CD4-positive, alpha-beta T cell treated with Interleukin-15 for 1 hour (primary cell): ENCODE results near the gene TMEM225.
"Not testable (repeated sequence)": the region's sequence is repeated elsewhere in the genome, so short reads cannot be mapped to it uniquely, and the experiment has no call there.

Source experiments
- DNase-seq: peaks from one replicate; pipeline ENCODE4 v3.0.0-alpha.2; 2020

TMEM225 gene, protein sequence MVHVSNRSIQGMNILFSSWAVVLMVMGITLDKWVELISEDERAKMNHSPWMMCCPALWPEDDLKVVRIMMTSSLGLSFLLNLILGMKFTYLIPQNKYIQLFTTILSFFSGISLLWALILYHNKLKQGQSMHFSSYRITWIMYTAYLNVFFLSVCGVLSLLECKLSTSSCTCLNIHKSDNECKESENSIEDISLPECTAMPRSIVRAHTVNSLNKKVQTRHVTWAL

DNA sequence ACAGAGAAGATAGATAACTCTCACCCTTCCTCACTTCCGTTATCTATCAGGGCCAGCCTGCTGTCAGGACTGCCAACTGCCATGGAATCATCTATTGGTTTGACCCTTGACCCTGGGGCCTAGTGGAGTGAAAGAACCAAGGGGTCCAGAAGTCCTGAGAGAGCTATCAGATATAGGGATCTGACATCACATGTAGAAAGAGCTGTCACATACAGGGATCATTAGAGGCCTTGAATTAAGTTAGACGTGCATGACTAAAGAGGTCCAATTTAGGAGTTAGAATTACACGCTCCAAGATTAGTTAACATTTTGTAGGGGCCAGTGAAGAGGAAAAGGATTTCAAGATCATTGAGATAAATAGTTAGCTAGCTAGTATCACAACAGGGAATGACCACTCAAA, at the start of gene TMEM225:
TSS of gene TMEM225 (minus strand) at position 101 of the 400 bp plus-strand sequence. CDS start 245 bp downstream, outside the sequence.
- no peak for DNase-seq

DNA sequence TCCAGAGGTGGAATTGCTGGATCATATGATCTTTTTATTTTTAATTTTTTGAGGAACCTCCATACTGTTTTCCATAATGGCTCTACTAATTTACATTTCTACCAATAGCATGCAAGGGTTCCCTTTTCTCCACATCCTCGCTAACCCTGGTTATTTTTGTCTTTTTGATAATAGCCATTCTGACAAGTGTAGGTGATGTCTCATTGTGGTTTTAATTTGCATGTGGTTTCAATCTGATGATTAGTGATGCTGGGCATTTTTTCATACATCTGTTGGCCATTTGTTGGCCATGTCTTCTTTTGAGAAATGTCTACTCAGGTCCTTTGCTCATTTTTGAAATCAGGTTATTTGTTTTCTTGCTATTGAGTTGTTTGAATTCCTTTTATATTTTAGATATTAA, 38.6 kb upstream of the TMEM225 start:
- DNase-seq = no peak

DNA sequence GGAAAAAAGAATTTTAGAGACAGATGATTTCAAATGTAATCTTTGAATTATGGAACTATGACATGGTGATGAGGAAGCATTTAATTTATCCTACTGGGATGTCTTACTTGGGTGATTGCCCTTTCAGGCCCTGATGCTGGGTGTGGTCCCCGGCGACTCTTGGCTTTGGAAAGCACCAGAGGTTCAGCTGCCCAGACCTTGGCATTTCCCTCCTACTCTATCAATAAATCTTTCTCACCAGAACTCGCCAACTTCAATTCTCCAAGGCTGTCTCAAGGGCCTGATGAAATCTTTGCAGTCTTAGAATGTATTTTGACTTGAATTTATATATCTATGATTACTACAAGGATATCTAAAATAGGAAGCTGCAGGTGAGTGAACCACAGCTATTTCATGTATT, 35.5 kb upstream of the TMEM225 start:
- no peak for DNase-seq

DNA sequence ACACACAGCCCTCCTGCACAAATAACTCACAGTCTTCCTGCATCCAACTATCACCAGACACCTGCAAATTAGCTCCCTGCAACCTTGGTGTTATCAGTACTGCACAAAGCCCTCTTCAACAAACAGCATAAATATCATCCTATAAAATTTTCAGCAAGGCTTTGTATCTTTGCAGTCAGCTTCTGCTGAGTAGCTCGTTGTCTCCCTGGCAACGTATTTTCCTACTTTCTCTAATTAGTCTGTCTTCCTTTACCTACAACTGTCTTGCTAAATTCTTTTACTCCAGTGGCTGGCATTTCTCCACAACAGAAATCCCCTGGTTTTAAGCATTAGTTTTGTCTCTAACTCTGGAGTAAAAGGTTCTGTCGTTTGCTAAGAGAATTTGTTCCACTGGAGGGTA, 20.4 kb upstream of the TMEM225 start:
- no peak for DNase-seq

DNA sequence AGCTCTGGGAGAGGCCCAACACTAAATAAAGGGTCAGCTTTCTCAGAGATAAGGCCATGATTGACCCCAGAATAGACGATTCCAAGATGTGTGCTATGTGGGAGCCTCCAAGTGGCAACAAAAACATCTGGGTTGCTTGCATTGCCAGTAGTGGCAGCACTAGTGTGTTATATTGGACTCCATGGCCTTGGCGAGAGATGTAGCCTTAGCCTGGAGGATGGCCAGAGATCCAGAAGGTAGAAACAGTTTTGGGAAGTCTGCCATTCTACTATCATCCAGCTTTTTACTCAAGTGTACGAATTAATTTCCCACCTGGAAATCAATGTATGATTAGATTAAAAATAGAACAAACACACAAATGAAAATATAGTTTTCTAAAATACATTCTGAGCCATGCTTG, 19.5 kb upstream of the TMEM225 start:
- DNase-seq = no peak

DNA sequence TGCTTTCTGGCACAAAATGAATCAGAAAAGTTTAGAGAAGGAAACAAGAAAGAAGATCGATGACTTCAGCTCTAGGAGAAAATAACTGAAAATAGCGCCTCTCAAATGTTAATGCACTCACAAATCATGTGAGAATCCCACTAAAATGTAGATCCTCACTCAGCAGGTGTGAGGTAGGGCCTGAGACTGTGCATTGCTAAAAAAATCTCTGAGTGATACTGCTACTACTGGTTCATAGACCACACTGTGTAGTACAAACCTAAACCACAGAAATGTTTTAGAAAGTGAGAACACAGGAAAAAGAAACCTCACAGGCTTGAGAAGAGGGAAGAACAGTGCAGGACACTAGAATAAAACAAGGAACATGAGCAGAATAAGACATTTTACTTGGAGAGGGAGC, 18.5 kb upstream of the TMEM225 start:
- DNase-seq = no peak

DNA sequence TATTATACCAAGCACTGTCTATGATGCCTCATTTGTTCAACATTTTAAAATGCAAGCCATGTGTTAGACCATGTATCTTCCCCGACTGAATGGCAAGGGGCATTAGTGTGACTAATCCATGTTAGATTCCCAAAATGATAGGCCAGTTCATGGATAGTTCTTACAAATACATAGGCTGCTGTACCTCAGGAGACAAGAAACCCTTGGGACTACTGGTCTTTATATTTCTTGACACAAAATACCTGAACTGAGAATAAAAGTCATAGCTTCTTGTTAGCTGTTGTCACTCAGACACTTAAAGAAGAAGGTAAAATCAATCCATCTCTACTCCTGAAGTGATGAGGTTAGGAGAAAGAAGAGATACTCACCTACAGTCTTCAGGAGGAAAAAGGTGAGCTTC, 16.4 kb upstream of the TMEM225 start, which contains the start of gene OR8D4:
TSS of gene OR8D4 (plus strand) at position 301 of the 400 bp plus-strand sequence. CDS start 4,265 bp downstream, outside the sequence.
- no peak for DNase-seq

DNA sequence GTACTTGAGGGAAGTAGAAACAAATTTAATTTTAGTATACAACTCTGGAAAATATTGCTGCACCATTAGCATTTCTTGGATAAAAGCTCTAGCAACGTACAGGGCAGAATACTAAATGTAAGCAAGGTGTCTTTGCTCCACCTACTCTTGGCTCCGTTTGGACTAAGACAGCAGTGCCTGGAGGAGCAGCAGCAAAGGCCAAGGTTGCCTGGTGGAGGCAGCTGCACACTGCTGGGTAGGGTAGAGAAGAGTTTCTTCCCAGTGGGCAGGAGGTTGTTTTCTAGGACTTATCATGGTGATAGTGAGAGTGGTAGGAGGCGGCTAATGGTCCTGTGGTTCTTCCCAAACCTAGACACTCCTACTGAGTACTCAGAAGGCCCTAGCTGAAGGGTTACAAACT, 14.3 kb upstream of the TMEM225 start:
- DNase-seq = no peak

DNA sequence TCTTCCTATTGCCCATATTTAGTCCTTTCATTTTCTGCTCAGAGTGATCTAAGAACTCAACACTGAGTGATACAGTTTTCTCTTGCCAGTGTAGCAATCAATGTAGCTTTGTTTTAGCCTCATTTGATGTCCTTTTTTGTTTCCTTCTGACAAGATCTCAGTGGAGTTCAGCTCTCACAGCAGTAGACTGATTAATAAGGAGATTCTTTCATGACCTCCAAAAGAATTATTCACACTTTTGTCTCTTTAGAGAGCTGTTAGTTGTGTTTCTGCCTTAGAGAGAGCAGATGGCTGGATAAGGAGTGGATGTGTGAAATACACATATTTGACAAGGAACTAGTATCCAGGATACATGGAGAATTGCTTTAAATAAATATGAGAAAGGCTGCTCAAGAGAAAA, 6.6 kb upstream of the TMEM225 start:
- no peak for DNase-seq

DNA sequence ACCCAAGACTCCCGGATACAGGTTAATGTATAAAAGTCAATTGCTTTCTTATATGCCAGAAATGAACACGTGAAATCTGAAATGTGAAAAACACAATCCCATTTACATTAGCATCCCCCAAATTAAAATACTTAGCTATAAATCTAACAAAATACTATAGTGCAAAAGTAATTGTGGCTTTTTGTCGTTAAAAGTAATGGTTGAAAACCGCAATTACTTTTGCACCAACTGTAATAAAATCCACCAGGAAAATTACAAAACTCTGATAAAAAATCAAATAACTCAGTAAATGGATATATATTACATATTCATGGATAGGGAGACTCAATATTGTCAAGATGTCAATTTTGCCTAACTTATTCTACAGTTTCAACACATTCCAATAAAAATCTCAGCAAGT, 4.6 kb downstream of the TMEM225 start:
- no peak for DNase-seq

DNA sequence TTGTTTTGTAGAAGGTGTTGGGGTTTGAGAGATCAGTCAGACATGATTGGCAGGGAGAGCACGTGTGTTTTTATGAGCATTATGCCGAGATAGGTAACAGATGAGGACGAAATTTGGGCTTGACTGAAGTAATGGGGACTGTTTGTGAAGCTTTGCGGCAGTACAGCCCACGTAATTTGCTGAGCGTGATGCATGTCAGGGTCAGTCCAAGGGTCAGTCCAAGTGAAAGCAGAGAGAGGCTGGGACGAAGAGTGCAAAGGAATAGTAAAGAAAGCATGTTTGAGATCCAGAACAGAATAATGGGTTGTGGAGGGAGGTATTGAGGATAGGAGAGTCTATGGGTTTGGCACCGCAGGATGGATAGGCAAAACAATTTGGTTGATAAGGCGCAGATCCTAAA, 17.7 kb downstream of the TMEM225 start:
- not testable (repeated sequence) for DNase-seq

DNA sequence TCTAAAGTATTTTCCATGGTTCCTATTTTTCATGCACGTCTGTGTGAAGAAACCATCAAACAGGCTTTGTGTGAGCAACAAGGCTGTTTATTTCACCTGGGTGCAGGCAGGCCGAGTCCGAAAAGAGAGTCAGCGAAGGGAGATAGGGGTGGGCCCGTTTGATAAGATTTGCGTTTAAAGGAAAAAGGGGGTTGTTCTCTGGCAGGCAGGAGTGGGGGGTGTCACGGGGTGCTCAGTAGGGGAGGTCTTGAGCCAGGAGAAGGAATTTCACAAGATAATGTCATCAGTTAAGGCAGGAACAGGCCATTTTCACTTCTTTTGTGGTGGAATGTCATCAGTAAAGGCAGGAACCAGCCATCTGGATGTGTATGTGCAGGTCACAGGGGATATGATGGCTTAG, 20.2 kb downstream of the TMEM225 start:
- DNase-seq = not testable (repeated sequence)

DNA sequence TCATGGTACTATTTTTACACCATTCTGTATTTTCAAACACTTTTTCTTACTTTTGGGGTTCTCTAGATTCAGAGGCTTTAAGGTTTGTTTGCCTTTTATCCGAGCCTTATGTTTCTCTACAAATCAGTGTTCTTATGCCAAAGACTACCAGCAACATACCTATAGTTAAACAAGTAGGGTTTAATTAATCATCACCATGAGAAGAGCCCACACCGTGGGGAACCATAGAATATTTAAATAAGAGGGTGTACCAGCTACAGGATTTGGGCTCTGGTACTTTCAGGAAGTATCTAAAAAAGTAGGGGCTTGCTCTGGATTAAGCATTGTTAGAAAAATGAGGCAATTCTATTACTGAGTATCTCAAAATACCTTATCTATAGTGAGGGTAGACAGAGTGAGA, 25.7 kb downstream of the TMEM225 start:
- DNase-seq = no peak

DNA sequence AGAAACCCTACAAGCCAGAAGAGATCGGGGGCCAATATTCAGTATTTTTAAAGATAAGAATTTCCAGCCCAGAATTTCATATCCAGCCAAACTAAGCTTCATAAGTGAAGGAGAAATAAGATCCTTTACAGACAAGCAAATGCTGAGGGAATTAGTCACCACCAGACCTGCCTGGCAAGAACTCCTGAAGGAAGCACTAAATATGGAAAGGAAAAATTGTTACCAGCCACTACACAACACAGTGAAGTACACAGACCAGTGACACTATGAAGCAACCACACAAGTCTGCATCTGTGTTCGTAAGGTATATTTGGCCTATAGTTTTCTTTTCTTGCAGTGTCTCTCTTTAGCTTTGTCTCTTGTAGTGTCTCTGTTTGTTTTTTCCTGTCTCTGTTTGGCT, 29.0 kb downstream of the TMEM225 start:
- DNase-seq = no peak

DNA sequence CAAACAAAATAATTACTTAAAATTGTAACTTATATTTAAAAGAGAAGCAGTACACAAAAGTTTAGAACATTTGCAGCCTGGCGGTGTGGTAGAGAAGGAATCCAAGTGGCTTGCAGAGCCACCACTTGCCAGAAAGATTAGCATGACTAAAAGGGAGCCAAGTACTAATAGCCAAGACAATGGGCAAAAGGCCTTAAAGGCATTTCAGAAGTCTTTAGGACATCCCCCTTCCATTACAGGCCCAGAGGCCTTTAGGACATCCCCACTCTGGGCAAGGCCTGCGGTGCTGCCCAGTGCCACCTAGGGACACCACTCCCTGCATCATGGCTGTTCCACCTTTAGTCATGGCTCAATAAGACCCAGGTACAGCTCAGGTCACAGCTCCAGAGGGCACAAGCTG, 32.4 kb downstream of the TMEM225 start:
- DNase-seq = no peak

DNA sequence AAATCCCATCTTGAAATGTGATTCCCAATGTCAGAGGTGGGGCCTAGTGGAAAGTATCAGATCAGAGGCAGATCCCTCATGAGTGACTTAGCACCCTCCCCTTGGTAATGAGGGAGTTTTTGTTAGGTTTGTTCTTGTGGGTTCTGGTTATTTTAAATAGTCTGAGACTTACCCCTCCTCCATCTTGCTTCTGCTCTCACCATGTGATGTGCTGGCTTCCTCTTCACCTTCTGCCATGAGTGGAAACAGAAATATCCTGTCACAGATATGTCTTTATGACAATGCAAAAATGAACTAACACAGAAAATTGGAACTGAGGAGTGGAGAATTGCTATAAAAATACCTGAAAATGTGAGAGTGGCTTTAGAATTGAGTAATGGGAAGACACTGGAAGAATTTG, 33.1 kb downstream of the TMEM225 start:
- DNase-seq = no peak

DNA sequence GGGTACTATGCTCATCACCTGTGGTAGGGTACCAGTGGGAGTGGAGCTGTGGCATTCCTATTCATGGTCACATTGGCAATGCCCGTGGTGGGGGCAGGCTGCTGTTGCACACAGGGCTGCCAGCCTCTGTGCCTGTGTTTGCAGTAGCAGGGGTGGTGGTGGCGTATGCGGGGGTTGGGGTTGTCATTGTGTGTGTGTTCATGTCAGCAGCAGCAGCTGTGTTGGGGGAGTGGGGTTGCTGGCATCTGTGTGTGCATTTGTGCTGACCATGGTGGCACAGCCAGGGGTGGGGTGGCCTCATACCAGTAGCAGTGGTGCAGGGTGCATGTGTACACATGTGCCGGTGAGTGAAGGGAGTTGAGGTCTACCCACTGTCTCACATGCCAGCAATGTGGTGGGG, 34.4 kb downstream of the TMEM225 start:
- DNase-seq = no peak

DNA sequence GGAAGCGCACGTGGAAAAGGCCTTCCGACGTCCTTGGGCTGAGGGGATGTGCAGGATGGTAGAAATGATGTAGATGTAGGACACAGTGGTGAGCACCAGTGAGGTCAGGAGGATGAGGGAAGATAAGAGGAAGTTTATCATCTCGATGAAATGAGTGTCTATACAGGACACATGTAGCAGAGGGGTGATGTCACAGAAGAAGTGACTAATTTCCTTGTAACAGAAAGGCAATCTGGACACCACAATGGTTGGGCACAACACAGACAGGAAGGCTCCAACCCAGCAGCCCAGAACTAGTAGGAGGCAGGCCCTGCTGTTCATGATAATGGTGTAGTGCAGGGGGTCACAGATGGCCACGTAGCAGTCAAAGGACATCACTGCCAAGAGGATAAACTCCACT, 44.3 kb downstream of the TMEM225 start:
- DNase-seq = no peak

DNA sequence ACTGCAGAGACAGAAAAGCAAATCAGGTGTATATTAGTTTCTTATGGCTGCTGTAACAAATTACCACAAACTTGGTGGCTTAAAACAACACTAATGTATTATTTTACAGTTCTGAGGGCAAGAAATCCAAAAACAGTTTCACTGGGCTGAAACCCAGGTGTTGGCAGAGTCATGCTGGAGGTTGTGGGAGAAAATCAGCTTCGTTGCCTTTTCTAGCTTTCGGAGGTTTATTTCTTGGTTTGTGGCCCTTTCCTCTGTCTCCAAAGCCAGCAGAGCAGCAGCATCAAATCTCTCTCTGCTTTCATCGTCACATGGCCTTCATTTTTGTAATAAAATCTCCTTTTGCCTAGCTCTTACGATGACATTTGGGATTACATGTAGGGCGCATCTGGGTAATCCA, 46.3 kb downstream of the TMEM225 start:
- no peak for DNase-seq

DNA sequence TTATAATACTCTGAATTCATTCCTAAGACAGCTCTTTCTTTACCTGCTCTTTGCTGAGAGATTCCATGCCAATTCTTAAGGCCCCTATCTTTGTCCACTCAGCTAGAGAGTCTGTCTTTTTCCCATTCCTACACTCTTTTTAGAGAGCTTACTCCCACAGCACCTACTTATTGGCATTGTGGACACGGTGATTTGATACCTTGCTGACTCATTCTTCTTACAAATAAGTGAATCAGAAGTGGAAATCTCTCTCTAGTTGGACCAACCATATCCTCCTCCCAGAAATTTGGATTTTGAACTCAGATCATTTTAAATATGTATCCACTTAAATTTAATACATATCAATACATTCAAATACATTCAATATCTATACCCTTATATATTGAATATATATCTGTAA, 46.8 kb downstream of the TMEM225 start:
- no peak for DNase-seq

DNA sequence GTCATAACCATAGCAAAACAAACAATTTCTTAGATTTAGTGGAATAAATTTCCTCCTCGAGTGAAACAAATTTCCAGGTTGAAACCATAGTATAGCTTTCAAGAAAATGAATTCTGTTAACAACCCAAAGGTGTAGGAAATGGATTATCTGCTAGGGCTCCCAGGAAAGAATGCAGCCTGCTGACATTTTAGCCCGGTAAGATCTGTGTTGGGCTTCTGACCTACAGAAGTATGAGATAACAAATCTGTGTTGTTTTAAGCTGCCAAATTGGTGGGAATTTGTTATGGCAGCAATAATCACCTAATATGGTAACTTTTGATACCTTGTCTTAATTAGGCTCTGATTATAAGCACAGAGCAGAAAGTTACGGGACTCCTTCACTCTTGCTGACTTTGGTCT, 47.3 kb downstream of the TMEM225 start:
- DNase-seq = no peak

DNA sequence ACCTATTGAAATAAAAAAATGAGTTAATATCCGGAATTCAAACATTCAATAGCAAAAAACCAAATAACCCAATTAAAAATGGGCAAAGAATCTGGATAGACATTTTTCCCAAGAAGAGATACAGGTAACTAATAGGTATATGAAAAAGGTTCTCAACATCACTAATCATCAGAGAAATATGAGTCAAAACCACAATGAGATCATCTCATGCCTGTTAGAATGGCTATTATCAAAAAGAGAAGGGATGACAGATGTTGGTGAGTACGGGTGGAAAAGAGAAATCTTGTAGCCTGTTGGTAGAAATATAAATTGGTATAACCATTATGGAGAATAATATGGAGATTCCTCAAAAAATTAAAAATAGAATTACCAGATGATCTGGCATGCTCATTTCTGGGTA, 52.4 kb downstream of the TMEM225 start:
- DNase-seq = no peak
